Medulla oblongata (tissue), 1 donor: ENCODE data around the gene SENP8.
"Not testable (repeated sequence)": the region's sequence is repeated elsewhere in the genome, so short reads cannot be mapped to it uniquely, and the experiment has no call there.

Source experiments
- DNase-seq: peaks from one replicate; pipeline ENCODE4 v3.0.0-alpha.2; 2015; ENCODE audit errors: extremely low spot score

Gene SENP8

GRCh38 chr15:72118017-72118978 lies at the start of gene SENP8, which contains the start of gene MYO9A:
SENP8 (plus strand) TSS chr15:72118403; CDS start chr15:72139624, 21,221 bp downstream.
MYO9A (minus strand) TSS chr15:72118150; CDS start chr15:72046563, 71,587 bp downstream.
- peak; percentile 97 for DNase-seq

- no peak for DNase-seq
These were observed 49.3 kb upstream of the SENP8 start for GRCh38 chr15:72068856-72069255.

- no peak for DNase-seq
These were observed 47.3 kb upstream of the SENP8 start for GRCh38 chr15:72070817-72071447.

GRCh38 chr15:72071448-72071825 lies 46.8 kb upstream of the SENP8 start:
- DNase-seq, result not testable (repeated sequence)

- no peak for DNase-seq
These were observed 43.7 kb upstream of the SENP8 start for GRCh38 chr15:72074335-72075060.

GRCh38 chr15:72077950-72078349 lies 40.3 kb upstream of the SENP8 start:
- DNase-seq, result no peak

- DNase-seq, result no peak
These were observed 39.3 kb upstream of the SENP8 start for GRCh38 chr15:72078887-72079286.

- no peak for DNase-seq
These were observed 36.0 kb upstream of the SENP8 start for GRCh38 chr15:72082176-72082575.

GRCh38 chr15:72086010-72086697 lies 32.0 kb upstream of the SENP8 start:
- DNase-seq, result no peak

- DNase-seq, result peak; percentile 22
These were observed 31.1 kb upstream of the SENP8 start for GRCh38 chr15:72086920-72087648.

GRCh38 chr15:72092006-72092405 lies 26.2 kb upstream of the SENP8 start:
- DNase-seq, result no peak

- DNase-seq, result no peak
These were observed 25.5 kb upstream of the SENP8 start for GRCh38 chr15:72092691-72093090.

- no peak for DNase-seq
These were observed 21.4 kb upstream of the SENP8 start for GRCh38 chr15:72096796-72097195.

- no peak for DNase-seq
These were observed 20.2 kb upstream of the SENP8 start for GRCh38 chr15:72098040-72098439.

GRCh38 chr15:72099155-72099554 lies 19.0 kb upstream of the SENP8 start:
- no peak for DNase-seq

- not testable (repeated sequence) for DNase-seq
These were observed 17.7 kb upstream of the SENP8 start for GRCh38 chr15:72100551-72100950.

GRCh38 chr15:72105111-72105510 lies 13.1 kb upstream of the SENP8 start:
- no peak for DNase-seq

- no peak for DNase-seq
These were observed 12.1 kb upstream of the SENP8 start for GRCh38 chr15:72106068-72106467.

- no peak for DNase-seq
These were observed 7.8 kb upstream of the SENP8 start for GRCh38 chr15:72110355-72110754.

- no peak for DNase-seq
These were observed 6.1 kb upstream of the SENP8 start for GRCh38 chr15:72112116-72112515.

- no peak for DNase-seq
These were observed 5.4 kb upstream of the SENP8 start for GRCh38 chr15:72112805-72113204.
